ENCODE data around the gene CTBP1.

GRCh38 chr4:1203026-1203616 lies 45.8 kb downstream of the CTBP1 start:
- TF ChIP-seq CTCF (conservative IDR thresholded peaks at IDR 0.05 in 1 of 2, IDR thresholded peaks at IDR 0.05 in 1 of 2; ENCODE audit: extremely low read depth in 1 of 2, insufficient read depth in 1 of 2, low read depth in 1 of 2, low read length in 2 of 2) (no peak), EZH2 (IDR thresholded peaks at IDR 0.05; ENCODE audit: borderline replicate concordance, low read length) (no peak)
